ENCODE data around the gene ABHD14A. TPM values are rescaled to one million over a fixed set of nuclear protein-coding genes. Genes with fewer than 3 reads are reported as not detected.
"Not testable (repeated sequence)": the region's sequence is repeated elsewhere in the genome, so short reads cannot be mapped to it uniquely, and the experiment has no call there.

Gene ABHD14A
- total and polyA plus RNA-seq, 7 donors: 11.2 to 40.6 (median 22.9) TPM

- Histone ChIP-seq H3K4me3 (no peak overlapping the region), H3K27me3 (ENCODE audit: insufficient read depth in 3 of 3, low read length in 2 of 3) (no peaks in the 10 kb centered on the region), H3K27ac (no peak overlapping the region), H3K4me1 (peaks cover 20% of the 10 kb centered on the region), H3K9me3 (no peaks in the 10 kb centered on the region), H3K36me3 (ENCODE audit: insufficient read depth in 1 of 2, low read depth in 1 of 2) (peaks cover 0 to 11% of the 10 kb centered on the region in 2 donors)
- no peak for DNase-seq
- intact Hi-C loops (cut with DNase I): no loop called here
- 83 to 87% (median 85%) methylated on average over 12 of the region's 12 CpGs for WGBS, 3 donors
- no peak for TF ChIP-seq CTCF (IDR thresholded peaks at IDR 0.05)
- ATAC-seq: no peak
These were observed 11.4 kb downstream of the ABHD14A start for GRCh38 chr3:51986010-51986947.

DNA sequence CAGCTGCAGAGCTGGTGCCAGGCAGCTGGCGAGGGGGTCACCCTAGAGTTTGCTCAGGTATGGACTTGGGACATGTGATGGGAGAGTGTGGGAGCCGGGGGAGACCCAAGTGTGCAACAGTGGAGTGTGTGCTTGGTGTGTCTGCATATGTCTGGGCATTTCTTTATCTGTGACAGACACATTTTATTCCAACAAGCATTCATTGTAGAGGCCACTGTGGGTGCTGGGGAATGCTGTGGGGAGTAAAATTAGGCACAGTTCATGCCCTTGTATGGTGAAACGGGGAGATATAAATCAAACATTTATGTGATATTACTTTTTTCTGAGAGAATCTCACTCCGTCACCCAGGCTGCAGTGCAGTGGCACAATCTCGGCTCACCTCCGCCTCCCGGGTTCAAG lies 12.7 kb downstream of the ABHD14A start:
- Histone ChIP-seq H3K27me3 (ENCODE audit: insufficient read depth in 3 of 3, low read length in 2 of 3) (no peaks in the 10 kb centered on the region), H3K4me1 (peaks cover 14% of the 10 kb centered on the region), H3K27ac (no peak overlapping the region), H3K36me3 (ENCODE audit: insufficient read depth in 1 of 2, low read depth in 1 of 2) (peaks cover 0 to 24% of the 10 kb centered on the region in 2 donors), H3K4me3 (no peak overlapping the region), H3K9me3 (no peaks in the 10 kb centered on the region)
- DNase-seq (no peak), ATAC-seq (no peak)
- WGBS, 3 donors: 84 to 88% (median 85%) methylated on average over 7 of the region's 7 CpGs
- intact Hi-C loops (cut with DNase I): no loop called here
- no peak for TF ChIP-seq CTCF (IDR thresholded peaks at IDR 0.05)

DNA sequence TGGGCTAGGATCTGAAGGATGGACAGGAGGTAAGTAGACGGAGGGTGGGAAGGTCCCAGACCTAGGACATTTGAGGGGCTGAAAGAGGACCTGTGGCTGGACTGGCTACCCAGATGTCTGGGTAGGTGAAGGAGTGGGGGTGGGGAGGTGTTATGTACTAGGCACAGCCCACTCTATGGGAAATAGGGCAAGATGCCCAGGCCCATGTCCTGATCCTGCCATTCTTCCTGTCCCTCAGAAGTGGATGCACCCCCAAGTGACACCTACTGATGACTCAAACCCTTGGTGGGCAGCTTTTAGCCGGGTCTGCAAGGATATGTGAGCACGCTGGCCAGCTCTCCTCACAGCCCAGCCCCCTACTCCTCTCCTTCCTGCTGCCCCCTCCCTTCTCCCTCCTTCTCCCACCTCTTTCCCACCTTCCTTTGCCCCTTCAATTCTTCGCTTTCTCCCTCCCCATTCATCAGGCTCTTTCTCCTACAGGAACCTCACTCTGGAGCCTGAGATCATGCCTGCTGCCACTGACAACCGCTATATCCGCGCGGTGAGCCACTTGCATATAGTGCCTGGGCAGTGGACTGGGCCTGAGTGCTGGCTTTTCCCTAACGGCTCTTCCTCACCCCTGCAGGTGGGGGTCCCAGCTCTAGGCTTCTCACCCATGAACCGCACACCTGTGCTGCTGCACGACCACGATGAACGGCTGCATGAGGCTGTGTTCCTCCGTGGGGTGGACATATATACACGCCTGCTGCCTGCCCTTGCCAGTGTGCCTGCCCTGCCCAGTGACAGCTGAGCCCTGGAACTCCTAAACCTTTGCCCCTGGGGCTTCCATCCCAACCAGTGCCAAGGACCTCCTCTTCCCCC lies 13.7 kb downstream of the ABHD14A start:
- peaks cover 0 to 32% of the 10 kb centered on the region in 2 donors for H3K36me3 ChIP-seq (ENCODE audit: insufficient read depth in 1 of 2, low read depth in 1 of 2)
- no peak overlapping the region for H3K27ac ChIP-seq
- 66 to 73% (median 67%) methylated on average over 15 of the region's 15 CpGs for WGBS, 3 donors
- no peak overlapping the region for H3K4me3 ChIP-seq
- intact Hi-C loops (cut with DNase I): no loop called here
- H3K4me1 ChIP-seq: peaks cover 22% of the 10 kb centered on the region
- no peaks in the 10 kb centered on the region for H3K27me3 ChIP-seq (ENCODE audit: insufficient read depth in 3 of 3, low read length in 2 of 3)
- H3K9me3 ChIP-seq: no peaks in the 10 kb centered on the region
- no peak for TF ChIP-seq CTCF (IDR thresholded peaks at IDR 0.05)
- ATAC-seq (no peak), DNase-seq (no peak)

DNA sequence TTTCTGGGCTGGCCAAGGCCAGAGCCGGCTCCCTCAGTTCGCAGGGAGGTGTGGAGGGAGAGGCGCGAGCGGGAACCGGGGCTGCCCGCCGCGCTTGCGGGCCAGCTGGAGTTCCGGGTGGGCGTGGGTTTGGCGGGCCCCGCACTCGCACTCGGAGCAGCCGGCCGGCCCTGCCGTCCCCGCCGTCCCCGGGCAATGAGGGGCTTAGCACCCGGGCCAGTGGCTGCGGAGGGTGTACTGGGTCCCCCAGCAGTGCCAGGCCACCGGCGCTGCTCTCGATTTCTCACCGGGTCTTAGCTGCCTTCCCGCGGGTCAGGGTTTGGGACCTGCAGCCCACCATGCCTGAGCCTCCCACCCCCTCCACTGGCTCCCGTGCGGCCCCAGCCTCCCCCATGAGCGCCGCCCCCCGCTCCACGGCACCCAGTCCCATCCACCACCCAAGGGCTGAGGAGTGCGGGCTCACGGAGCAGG lies 15.7 kb downstream of the ABHD14A start:
- peaks cover 28% of the 10 kb centered on the region for H3K4me1 ChIP-seq
- H3K27ac ChIP-seq; intact Hi-C loops (cut with DNase I); H3K9me3 ChIP-seq; ATAC-seq; H3K27me3 ChIP-seq (ENCODE audit: insufficient read depth in 3 of 3, low read length in 2 of 3); H3K4me3 ChIP-seq: not testable (repeated sequence)
- 74 to 79% (median 78%) methylated on average over 26 to 38 of the region's 38 CpGs for WGBS, 3 donors
- peak; percentile 19 to 50 for DNase-seq
- peaks cover 10 to 49% of the 10 kb centered on the region in 2 donors for H3K36me3 ChIP-seq (ENCODE audit: insufficient read depth in 1 of 2, low read depth in 1 of 2)

Measured in psoas muscle (tissue), 8 donors.